Ovary (tissue), 9 donors: ENCODE results near the gene LRP1B. TPM values are rescaled to one million over a fixed set of nuclear protein-coding genes. Genes with fewer than 3 reads are reported as not detected.

Source experiments
- DNase-seq, 5 donors: peaks; one replicate each; pipeline ENCODE4 v3.0.0-alpha.2; 2019 to 2020
- H3K27ac ChIP-seq, 2 donors: fragments of 200-600 bp; one replicate each; pipeline versions ENCODE4 v1.5.1 to v1.8.0; 2019 to 2022
- H3K27me3 ChIP-seq: fragments of 200-600 bp; one replicate; pipeline ENCODE4 v1.8.0; 2022
- H3K36me3 ChIP-seq: fragments of 200-600 bp; sonication (generic); one replicate; pipeline ENCODE4 v1.5.1; 2019
- H3K4me1 ChIP-seq: one replicate; pipeline ENCODE4 v1.8.1; 2013; ENCODE audit warnings: mild to moderate bottlenecking, moderate library complexity; ENCODE audit not compliant: insufficient read depth
- H3K4me3 ChIP-seq: fragments of 200-600 bp; sonication (generic); one replicate; pipeline ENCODE4 v1.5.1; 2017
- H3K9me3 ChIP-seq, 2 donors: fragments of 200-600 bp in 1 of 2; sonication (generic) in 1 of 2; one replicate each; pipeline versions ENCODE4 v1.5.1 to v1.8.1; 2013 to 2019; ENCODE audit warnings: mild to moderate bottlenecking in 1 of 2, moderate library complexity in 1 of 2
- EP300 ChIP-seq: sonication (generic); formaldehyde crosslinking; IDR thresholded peaks from one replicate; pipeline ENCODE4 v1.6.1; 2017; ENCODE audit warnings: antibody characterized with exemption
- POLR2A ChIP-seq: fragments of 450-650 bp; IDR thresholded peaks from one replicate; pipeline ENCODE4 v1.6.1; 2017; ENCODE audit warnings: antibody characterized with exemption, mild to moderate bottlenecking, moderate library complexity
- WGBS, 3 donors: extraction: QIAGEN DNeasy Blood & Tissue Kit in 1 of 3; methylation state at CpG; one replicate each; pipeline versions ENCODE4 v1.1.5 to v1.1.7; 2013 to 2017; 5-methylcytosine and 5-hydroxymethylcytosine counted together
- intact Hi-C, 4 donors: fragments of 100-400 bp; cut with DNase I; formaldehyde crosslinking; loops; one replicate each; pipeline versions ENCODE4 v1.11.0 to v1.15.1; 2022 to 2023
- polyA plus RNA-seq, 2 donors: library from polyadenylated mRNA; stranded (reverse); fragments of 200-250 nt in 1 of 2; fragments of 350-450 nt in 1 of 2; fragmentation: Illumina TruSeq in 1 of 2; extraction: RNeasy Lipid Tissue Mini Kit (QIAGEN cat#74804) in 1 of 2; gene quantifications; one replicate each; pipeline ENCODE4 v1.2.3, GENCODE V29; 2013 to 2014
- total RNA-seq, 7 donors: library from RNA; depleted of rRNA in 2 of 7; stranded (reverse); fragments of >200 nt in 2 of 7; fragmentation: NEBNext Ultra II Directional in 3 of 7; extraction: Animal tissue kit (Norgen Biotek cat#: 25700) in 3 of 7; gene quantifications; one replicate each; pipeline versions ENCODE4 v1.1.0 to v1.2.4, GENCODE V29; 2016 to 2023
- TF ChIP-seq, protein P1 (sequence below), 3 donors: fragments of 450-650 bp in 2 of 3; fragments of 200-600 bp in 1 of 3; IDR thresholded peaks; one replicate each; pipeline versions ENCODE4 v1.5.1 to v1.8.0; 2016 to 2022; ENCODE audit warnings: antibody characterized with exemption in 3 of 3, mild to moderate bottlenecking in 1 of 3
- donor health status: DM: no; HTN: no; CAD: no; lungs with moderate emphysema.
- donor health status: DM: no; HTN: no; CAD: no.
- donor health status: Bipolar disorder and iron deficiency.
- donor health status: DM: yes; HTN: yes; CAD: no.
- donor health status: DM: no; HTN: no; CAD: no.
- donor health status: DM: yes; HTN: yes; CAD: no.

The LRP1B gene
- total and polyA plus RNA-seq, 9 donors: 0.08 to 2.6 (median 0.37) TPM

DNA sequence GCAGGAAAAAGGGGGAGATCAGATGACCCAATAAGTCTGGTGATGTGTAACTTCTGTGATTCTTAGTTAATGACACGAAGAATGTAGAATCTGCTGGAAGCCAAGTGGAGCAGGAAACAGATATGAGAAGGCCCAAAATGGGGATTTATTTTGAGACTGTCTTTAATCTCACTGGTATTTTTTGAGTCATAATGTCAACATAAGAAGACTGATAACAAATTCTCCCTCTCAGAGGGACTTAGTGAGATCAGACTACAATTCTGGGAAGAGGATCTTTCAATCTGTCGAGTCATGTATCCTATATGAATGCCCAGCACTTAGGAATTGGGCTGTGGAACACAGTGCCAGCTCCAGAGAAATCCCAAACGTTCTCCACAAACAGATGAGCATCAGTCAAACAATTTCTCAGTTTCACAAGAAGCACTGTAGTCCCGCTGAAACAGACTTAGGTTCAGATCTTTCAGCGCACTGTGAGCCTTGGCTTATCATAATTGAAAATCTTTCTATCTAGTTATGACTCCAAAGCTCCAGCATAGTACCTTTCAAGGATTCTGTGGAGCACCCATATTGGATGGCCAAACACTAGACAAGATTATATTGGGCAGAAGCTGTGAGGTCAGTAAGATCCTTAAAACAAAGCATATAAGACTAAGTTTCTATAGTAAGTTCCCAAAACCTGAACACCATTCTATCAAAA lies 738.2 kb downstream of the LRP1B start:
- intact Hi-C loops: no loop called here
- Histone ChIP-seq H3K27me3 (no peaks in the 10 kb centered on the region), H3K4me3 (no peak overlapping the region), H3K9me3 (no peaks in the 10 kb centered on the region), H3K27ac (no peak overlapping the region), H3K36me3 (no peaks in the 10 kb centered on the region), H3K4me1 (no peaks in the 10 kb centered on the region)
- TF ChIP-seq EP300 (no peak), POLR2A (no peak)
- TF ChIP-seq, protein P1, sequence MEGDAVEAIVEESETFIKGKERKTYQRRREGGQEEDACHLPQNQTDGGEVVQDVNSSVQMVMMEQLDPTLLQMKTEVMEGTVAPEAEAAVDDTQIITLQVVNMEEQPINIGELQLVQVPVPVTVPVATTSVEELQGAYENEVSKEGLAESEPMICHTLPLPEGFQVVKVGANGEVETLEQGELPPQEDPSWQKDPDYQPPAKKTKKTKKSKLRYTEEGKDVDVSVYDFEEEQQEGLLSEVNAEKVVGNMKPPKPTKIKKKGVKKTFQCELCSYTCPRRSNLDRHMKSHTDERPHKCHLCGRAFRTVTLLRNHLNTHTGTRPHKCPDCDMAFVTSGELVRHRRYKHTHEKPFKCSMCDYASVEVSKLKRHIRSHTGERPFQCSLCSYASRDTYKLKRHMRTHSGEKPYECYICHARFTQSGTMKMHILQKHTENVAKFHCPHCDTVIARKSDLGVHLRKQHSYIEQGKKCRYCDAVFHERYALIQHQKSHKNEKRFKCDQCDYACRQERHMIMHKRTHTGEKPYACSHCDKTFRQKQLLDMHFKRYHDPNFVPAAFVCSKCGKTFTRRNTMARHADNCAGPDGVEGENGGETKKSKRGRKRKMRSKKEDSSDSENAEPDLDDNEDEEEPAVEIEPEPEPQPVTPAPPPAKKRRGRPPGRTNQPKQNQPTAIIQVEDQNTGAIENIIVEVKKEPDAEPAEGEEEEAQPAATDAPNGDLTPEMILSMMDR (IDR thresholded peaks at IDR 0.05): no peak
- 73 to 79% (median 74%) methylated on average over 5 of the region's 5 CpGs for WGBS, 3 donors
- no peak for DNase-seq

DNA sequence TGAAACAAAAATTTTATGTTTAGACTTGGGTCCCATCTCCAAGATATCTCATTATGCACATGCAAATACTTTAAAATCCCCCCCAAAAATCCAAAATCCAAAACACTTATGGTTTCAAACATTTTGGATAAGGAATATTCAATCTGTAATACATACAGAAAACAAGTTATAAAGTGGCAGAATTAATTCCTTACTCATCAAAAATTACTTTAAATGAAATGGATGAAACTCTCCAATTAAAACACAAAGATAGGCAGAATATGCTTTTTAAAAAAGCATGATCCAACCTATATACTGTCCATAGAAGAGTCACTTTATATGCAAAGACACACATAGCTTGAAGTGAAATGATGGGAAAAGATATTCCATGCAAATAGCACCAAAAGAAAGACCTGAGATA lies 744.6 kb downstream of the LRP1B start:
- Histone ChIP-seq H3K4me3 (no peak overlapping the region), H3K27ac (no peak overlapping the region), H3K4me1 (no peaks in the 10 kb centered on the region), H3K36me3 (no peaks in the 10 kb centered on the region), H3K27me3 (no peaks in the 10 kb centered on the region), H3K9me3 (no peaks in the 10 kb centered on the region)
- no peak for TF ChIP-seq EP300
- no peak for TF ChIP-seq POLR2A
- TF ChIP-seq, protein P1 (IDR thresholded peaks at IDR 0.05): no peak
- intact Hi-C loops: no loop called here
- no peak for DNase-seq

- TF ChIP-seq, protein P1 (IDR thresholded peaks at IDR 0.05): no peak
- TF ChIP-seq EP300: no peak
- no peak for TF ChIP-seq POLR2A
- no peak overlapping the region for H3K27ac ChIP-seq
- no peaks in the 10 kb centered on the region for H3K36me3 ChIP-seq
- H3K4me1 ChIP-seq: no peaks in the 10 kb centered on the region
- intact Hi-C loops: no loop called here
- no peaks in the 10 kb centered on the region for H3K9me3 ChIP-seq
- WGBS, 3 donors: 72 to 77% (median 75%) methylated on average over 4 of the region's 4 CpGs
- DNase-seq: no peak
- no peaks in the 10 kb centered on the region for H3K27me3 ChIP-seq
- no peak overlapping the region for H3K4me3 ChIP-seq
These were observed 746.1 kb downstream of the LRP1B start for GRCh38 chr2:141384676-141385075.

DNA sequence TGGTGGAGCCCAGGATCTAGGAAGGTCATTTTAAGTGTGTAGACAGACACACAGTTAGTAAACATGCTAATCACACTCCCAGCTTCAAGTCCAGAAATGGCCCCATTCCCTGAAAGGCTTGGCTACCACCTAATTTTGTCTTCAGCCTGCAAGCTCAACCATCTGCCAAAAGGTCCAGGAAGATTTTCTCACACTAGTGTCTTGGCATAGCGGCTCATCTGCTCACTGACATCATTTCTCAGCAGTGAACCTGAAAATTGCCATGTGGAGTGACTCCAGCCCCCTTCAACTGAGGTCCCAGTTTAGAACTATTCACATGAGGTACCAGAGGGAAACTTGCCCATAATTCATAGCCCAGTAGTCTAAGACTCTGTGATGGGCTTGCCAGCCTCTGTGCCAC lies 748.9 kb downstream of the LRP1B start:
- intact Hi-C loops: no loop called here
- Histone ChIP-seq H3K27ac (no peak overlapping the region), H3K4me1 (no peaks in the 10 kb centered on the region), H3K36me3 (no peaks in the 10 kb centered on the region), H3K27me3 (no peaks in the 10 kb centered on the region), H3K9me3 (no peaks in the 10 kb centered on the region), H3K4me3 (no peak overlapping the region)
- TF ChIP-seq EP300 (no peak), POLR2A (no peak)
- TF ChIP-seq, protein P1 (IDR thresholded peaks at IDR 0.05): no peak
- no peak for DNase-seq
- 69 to 100% (median 82%) methylated on average over 1 of the region's 1 CpG for WGBS, 3 donors
